Naive thymus-derived CD8-positive, alpha-beta T cell (primary cell): ENCODE measurements around the gene SSH3. TPM values are rescaled to one million over a fixed set of nuclear protein-coding genes. Genes with fewer than 3 reads are reported as not detected.

Experiments
- ATAC-seq, 2 donors: fragments of 150-1000 bp; cut with Tn5 transposase in 1 of 2; sonication (Bioruptor Pico), chemical (Tn5 transposase) in 1 of 2; 1 replicate in 1 of 2; 2 replicates in 1 of 2; pipeline ENCODE4 v1.10.0; 2021; ENCODE audit warnings: mild to moderate bottlenecking in 2 of 2, moderate library complexity in 2 of 2
- POLR2A ChIA-PET: fragments of 350-600 bp; sonication (Branson Sonifier 250); formaldehyde crosslinking; loops from one replicate; lab custom pipeline; 2021; ENCODE audit warnings: antibody characterized with exemption; lab: Charles Lee
- DNase-seq, 10 donors: peaks; one replicate each; pipeline versions ENCODE4 v3.0.0 to v3.0.0-alpha.2; 2020 to 2022
- H3K27ac Mint-ChIP-seq, 10 donors: one replicate each; pipeline ENCODE4 v1.8.0; 2020 to 2022; ENCODE audit warnings: mild to moderate bottlenecking in 10 of 10, mixed read lengths in 10 of 10, moderate library complexity in 4 of 10, inconsistent platforms in 1 of 10
- H3K27me3 Mint-ChIP-seq, 5 donors: one replicate each; pipeline ENCODE4 v1.8.0; 2021 to 2022; ENCODE audit warnings: mixed read lengths in 5 of 5
- H3K36me3 Mint-ChIP-seq, 3 donors: one replicate each; pipeline ENCODE4 v1.8.0; 2020 to 2022; ENCODE audit warnings: mixed read lengths in 3 of 3, mild to moderate bottlenecking in 2 of 3, inconsistent platforms in 1 of 3
- H3K4me1 Mint-ChIP-seq, 4 donors: one replicate each; pipeline ENCODE4 v1.8.0; 2021 to 2022; ENCODE audit warnings: mixed read lengths in 4 of 4
- H3K4me3 Mint-ChIP-seq, 10 donors: one replicate each; pipeline ENCODE4 v1.8.0; 2020 to 2022; ENCODE audit warnings: mild to moderate bottlenecking in 10 of 10, mixed read lengths in 10 of 10, moderate library complexity in 6 of 10, inconsistent platforms in 1 of 10
- H3K9me3 Mint-ChIP-seq, 9 donors: one replicate each; pipeline ENCODE4 v1.8.0; 2020 to 2022; ENCODE audit warnings: mixed read lengths in 9 of 9, mild to moderate bottlenecking in 3 of 9, inconsistent platforms in 1 of 9, moderate library complexity in 1 of 9
- polyA plus RNA-seq, 3 donors: library from polyadenylated mRNA; unstranded; fragments of 300-500 nt; fragmentation: Illumina TruSeq; gene quantifications; one replicate each; pipeline ENCODE4 v1.2.3, GENCODE V29; 2021
- total RNA-seq, 8 experiments: library from RNA in 2 of 8; stranded (reverse) in 2 of 8; gene quantifications; one replicate each; pipeline ENCODE4 v1.2.3 and lab custom pipeline; 2021 to 2026

The SSH3 gene
- total and polyA plus RNA-seq, 5 experiments from 2014 or later: 1.7 to 25.3 (median 4.5) TPM

DNA sequence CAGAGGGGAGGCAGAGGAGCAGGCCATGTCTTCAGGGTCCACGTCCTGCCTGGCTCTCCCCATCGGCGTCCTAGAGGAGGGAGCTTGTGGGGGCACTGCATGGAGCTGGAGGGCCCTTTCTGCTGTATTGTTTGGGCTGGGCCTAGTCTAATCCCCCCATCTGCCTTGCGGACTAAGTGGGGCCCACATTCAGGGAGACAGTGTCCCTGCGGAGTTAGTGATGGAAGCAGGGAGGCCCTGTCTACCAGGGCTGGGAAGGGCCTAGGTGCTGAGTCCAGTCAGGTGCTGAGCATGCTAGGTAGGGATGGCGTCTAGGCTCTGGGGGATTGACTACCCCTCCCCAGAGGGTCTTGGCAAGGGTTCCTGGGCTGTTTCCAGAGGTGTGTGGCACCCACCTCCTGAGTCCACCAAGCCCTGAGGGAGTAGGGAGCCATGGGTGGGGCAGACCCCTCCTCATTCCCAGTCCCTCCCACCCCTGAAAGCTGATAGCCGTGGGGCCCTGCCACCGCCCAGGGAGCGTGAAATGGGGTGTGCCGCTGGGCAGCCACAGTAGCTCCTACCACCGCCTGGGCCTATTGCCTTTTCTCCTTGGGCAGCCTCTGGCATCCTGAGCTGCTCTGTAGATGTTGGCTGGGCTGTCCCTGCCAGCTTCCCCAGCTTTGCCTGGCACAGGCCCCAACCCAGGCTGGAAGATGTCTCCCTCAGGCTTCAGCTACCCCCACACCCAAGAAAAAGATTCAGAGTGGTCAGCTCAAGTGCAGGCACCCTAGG, 51.9 kb downstream of the SSH3 start:
- no peak for ATAC-seq
- DNase-seq: no peak
- Mint-ChIP-seq H3K36me3 (no peaks in the 10 kb centered on the region), H3K4me1 (peaks cover 11 to 74% (median 42%) of the 10 kb centered on the region in 4 donors), H3K4me3 (peak overlapping the region in 1 of 10 donors; percentile 24), H3K9me3 (no peaks in the 10 kb centered on the region), H3K27ac (peak overlapping the region in 6 of 10 donors; percentile 50 to 99 (median 99)), H3K27me3 (no peaks in the 10 kb centered on the region)
- POLR2A ChIA-PET: interaction anchor here (1.0 to 19.8 kb wide), 9 partner anchors 11 to 129 kb away, joined by 3 to 493 read pairs (median 32); partner anchors contain the start of genes AIP, CLCF1, PPP1CA and PTPRCAP

DNA sequence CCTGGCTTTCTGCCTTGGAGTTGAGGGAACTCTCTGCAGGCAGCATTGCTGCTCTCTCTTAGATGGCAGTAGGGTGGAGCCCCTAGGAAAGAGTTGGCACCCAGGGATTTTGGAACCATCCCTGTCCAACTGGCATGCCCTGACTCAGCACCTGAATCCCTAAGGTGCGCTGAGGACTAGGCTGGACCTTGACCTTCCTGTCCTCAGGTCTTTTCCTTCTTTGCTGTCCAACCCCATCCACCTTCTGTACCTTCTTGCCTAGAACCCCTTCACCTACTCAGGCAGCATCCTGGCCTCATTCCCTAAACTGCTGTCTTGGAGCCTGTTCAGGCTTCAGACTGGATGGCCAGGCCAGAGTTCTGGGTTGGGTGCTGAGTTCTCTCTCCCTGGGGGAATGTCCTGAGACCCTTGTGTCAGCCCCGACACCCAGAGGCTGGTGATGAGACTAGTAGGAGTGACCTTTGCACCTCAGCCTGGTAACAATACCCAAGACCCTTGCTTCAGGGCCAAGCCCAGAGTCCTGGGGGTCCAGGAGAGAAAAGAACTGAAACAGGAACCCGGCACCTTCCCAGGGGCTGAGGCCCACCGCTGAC, 52.6 kb downstream of the SSH3 start:
- Mint-ChIP-seq H3K27ac (peak overlapping the region in 1 of 10 donors; percentile 79), H3K4me3 (peak overlapping the region in 1 of 10 donors; percentile 28), H3K9me3 (no peaks in the 10 kb centered on the region), H3K36me3 (no peaks in the 10 kb centered on the region), H3K27me3 (no peaks in the 10 kb centered on the region), H3K4me1 (peaks cover 11 to 71% (median 39%) of the 10 kb centered on the region in 4 donors)
- ATAC-seq (no peak), DNase-seq (no peak)
- POLR2A ChIA-PET: interaction anchor here (1.2 to 19.8 kb wide), 6 partner anchors 11 to 112 kb away, joined by 3 to 493 read pairs (median 6); partner anchors contain the start of genes CLCF1, PPP1CA, RAD9A and TBC1D10C

GRCh38 chr11:67356387-67356863, 53.1 kb downstream of the SSH3 start:
- ATAC-seq (no peak), DNase-seq (no peak)
- peak overlapping the region in 6 of 10 donors; percentile 58 to 88 (median 80) for H3K27ac Mint-ChIP-seq
- no peaks in the 10 kb centered on the region for H3K27me3 Mint-ChIP-seq
- H3K36me3 Mint-ChIP-seq: no peaks in the 10 kb centered on the region
- H3K4me1 Mint-ChIP-seq: peaks cover 11 to 67% (median 33%) of the 10 kb centered on the region in 4 donors
- no peaks in the 10 kb centered on the region for H3K9me3 Mint-ChIP-seq
- peak overlapping the region in 4 of 10 donors; percentile 12 to 56 (median 33) for H3K4me3 Mint-ChIP-seq
- POLR2A ChIA-PET: interaction anchor here (1.0 to 19.8 kb wide), 6 partner anchors 12 to 88 kb away, joined by 3 to 493 read pairs (median 7); partner anchors contain the start of genes ANKRD13D, CLCF1, PPP1CA and RAD9A

DNA sequence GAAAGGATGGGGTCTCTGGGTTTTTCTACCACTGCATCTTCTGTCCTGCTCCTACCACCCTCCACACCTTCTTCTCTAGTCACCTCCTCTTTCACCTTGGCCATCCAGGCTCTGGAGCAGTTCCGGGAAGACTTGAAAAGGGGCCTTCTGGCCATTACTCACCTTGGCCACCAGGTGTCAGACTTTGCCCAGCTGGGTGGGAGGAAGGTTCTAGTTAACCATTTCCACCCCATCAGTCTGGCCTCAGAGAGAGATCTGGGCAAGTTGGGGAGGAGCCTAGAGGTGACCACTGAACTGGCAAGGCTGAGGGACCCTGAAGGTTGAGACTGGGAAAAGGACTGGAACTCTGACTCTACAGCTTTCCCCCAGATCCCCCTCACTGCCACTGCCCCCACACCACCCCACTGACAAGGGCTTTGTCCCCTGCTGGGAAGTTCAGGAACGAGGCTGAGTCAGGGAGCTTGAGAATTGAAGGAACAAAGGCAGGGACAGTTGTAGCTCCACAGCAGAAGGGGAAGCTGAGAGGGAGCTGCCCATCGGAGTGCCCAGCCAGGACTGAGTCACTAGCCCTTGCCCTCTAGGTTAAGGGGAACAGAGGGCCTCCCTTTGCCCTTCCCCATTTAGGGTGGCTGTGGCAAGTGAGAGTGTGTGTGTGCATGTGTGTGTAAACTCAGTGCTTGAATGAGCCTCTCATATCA, 53.7 kb downstream of the SSH3 start:
- no peaks in the 10 kb centered on the region for H3K36me3 Mint-ChIP-seq
- POLR2A ChIA-PET: interaction anchor here (1.0 to 19.8 kb wide), 6 partner anchors 10 to 89 kb away, joined by 3 to 493 read pairs (median 4); partner anchors contain the start of genes ANKRD13D, CLCF1, PPP1CA and RAD9A
- no peaks in the 10 kb centered on the region for H3K27me3 Mint-ChIP-seq
- H3K27ac Mint-ChIP-seq: peak overlapping the region in 9 of 10 donors; percentile 1 to 88 (median 79)
- H3K9me3 Mint-ChIP-seq: no peaks in the 10 kb centered on the region
- H3K4me1 Mint-ChIP-seq: peaks cover 14 to 64% (median 29%) of the 10 kb centered on the region in 4 donors
- H3K4me3 Mint-ChIP-seq: peak overlapping the region in 5 of 10 donors; percentile 12 to 56 (median 23)
- DNase-seq (peak; percentile 49 to 84 (median 68)), ATAC-seq (no peak)

DNA sequence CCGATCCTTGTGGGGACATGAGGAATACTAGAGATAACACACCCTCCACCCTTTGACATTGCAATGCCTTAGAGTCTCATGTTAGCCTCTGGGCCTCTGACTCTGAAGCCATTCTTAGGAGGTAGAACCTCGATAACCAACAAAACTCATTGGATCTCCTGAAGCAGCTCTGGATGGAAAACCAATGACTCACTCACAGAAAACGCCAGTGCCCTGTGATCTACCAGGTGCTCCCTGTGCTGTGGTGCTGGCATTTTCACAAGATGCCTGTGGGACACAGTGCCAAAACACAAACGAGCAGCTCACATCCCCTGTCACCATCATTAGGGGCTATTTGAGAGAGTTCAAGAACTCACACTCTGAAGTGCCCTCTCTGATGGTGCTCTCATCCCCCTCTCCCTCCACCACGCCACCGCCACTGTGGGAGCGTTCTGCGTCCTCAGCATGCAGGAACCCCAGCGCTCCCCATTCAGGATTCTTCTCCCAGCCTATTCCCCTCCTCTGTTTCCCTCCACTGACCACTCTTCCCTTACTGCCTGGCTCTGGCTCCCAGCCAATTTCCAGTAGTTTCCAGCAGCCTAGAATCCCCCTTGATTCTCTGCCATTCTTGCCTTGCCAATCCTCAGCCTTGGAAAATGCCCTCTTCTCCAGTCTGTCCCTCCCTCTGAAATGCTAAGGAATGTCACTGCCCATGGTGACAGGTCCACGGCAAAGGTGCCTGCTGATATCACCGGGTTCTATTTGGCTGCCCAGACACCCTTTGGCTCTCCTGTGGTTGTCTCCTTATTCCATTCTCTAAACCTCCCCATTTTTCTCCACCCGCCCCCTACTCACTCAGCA, 54.7 kb downstream of the SSH3 start:
- no peak for ATAC-seq
- H3K9me3 Mint-ChIP-seq: no peaks in the 10 kb centered on the region
- POLR2A ChIA-PET: interaction anchor here (0.6 to 19.8 kb wide), 5 partner anchors 9 to 101 kb away, joined by 3 to 493 read pairs (median 4); partner anchors contain the start of genes CLCF1, RAD9A and TBC1D10C
- no peak for DNase-seq
- H3K4me3 Mint-ChIP-seq: peak overlapping the region in 1 of 10 donors; percentile 4
- H3K27me3 Mint-ChIP-seq: no peaks in the 10 kb centered on the region
- no peaks in the 10 kb centered on the region for H3K36me3 Mint-ChIP-seq
- H3K27ac Mint-ChIP-seq: peak overlapping the region in 2 of 10 donors; percentile 51 to 53
- peaks cover 14 to 67% (median 26%) of the 10 kb centered on the region in 4 donors for H3K4me1 Mint-ChIP-seq

Other genes with a start within 250 kb of the SSH3 start
- under 1 TPM in 1 of 2 experiments, not detected in 1; 0.99 TPM for gene RHOD, start 246.7 kb upstream of the SSH3 start, total RNA-seq
- gene RHOD, start 246.7 kb upstream of the SSH3 start, polyA plus RNA-seq: under 1 TPM in 2 of 3 donors, not detected in 1; 0.17 to 0.48 TPM
- gene KDM2A, start 184.3 kb upstream of the SSH3 start, total RNA-seq: 100 to 1,000 TPM; 280 TPM
- gene KDM2A, start 184.3 kb upstream of the SSH3 start, polyA plus RNA-seq: 10 to 100 TPM in 1 of 3 donors, 1 to 10 TPM in 2; 8.0 to 12.9 (median 9.9) TPM
- gene GRK2, start 37.1 kb upstream of the SSH3 start, total RNA-seq: 100 to 1,000 TPM; 345 to 354 TPM
- 10 to 100 TPM; 16.8 to 70.7 (median 31.1) TPM for gene GRK2, start 37.1 kb upstream of the SSH3 start, polyA plus RNA-seq
- gene ANKRD13D, start 14.2 kb upstream of the SSH3 start, total RNA-seq: 100 to 1,000 TPM; 189 to 206 TPM
- 10 to 100 TPM in 2 of 3 donors, 1 to 10 TPM in 1; 6.0 to 18.3 (median 10.1) TPM for gene ANKRD13D, start 14.2 kb upstream of the SSH3 start, polyA plus RNA-seq
- 100 to 1,000 TPM; 102 to 110 TPM for gene POLD4, start 50.0 kb downstream of the SSH3 start, total RNA-seq
- gene POLD4, start 50.0 kb downstream of the SSH3 start, polyA plus RNA-seq: 100 to 1,000 TPM in 2 of 3 donors, 10 to 100 TPM in 1; 87.7 to 105 (median 102) TPM
- 1 to 10 TPM; 1.1 to 1.5 TPM for gene CLCF1, start 70.1 kb downstream of the SSH3 start, total RNA-seq
- under 1 TPM in 1 of 3 donors, not detected in 2; 0.58 TPM for gene CLCF1, start 70.1 kb downstream of the SSH3 start, polyA plus RNA-seq
- gene RAD9A, start 88.5 kb downstream of the SSH3 start, total RNA-seq: 10 to 100 TPM; 47.3 to 58.1 TPM
- gene RAD9A, start 88.5 kb downstream of the SSH3 start, polyA plus RNA-seq: 1 to 10 TPM; 6.5 to 9.4 (median 6.6) TPM
- 100 to 1,000 TPM; 141 to 146 TPM for gene PPP1CA, start 98.3 kb downstream of the SSH3 start, total RNA-seq
- 100 to 1,000 TPM; 357 to 518 (median 403) TPM for gene PPP1CA, start 98.3 kb downstream of the SSH3 start, polyA plus RNA-seq
- gene TBC1D10C, start 100.6 kb downstream of the SSH3 start, total RNA-seq: 100 to 1,000 TPM; 403 to 419 TPM
- gene TBC1D10C, start 100.6 kb downstream of the SSH3 start, polyA plus RNA-seq: 100 to 1,000 TPM; 231 to 307 (median 251) TPM
- 10 to 100 TPM; 18.5 to 21.2 TPM for gene CARNS1, start 112.1 kb downstream of the SSH3 start, total RNA-seq
- 1 to 10 TPM; 2.2 to 3.7 (median 2.3) TPM for gene CARNS1, start 112.1 kb downstream of the SSH3 start, polyA plus RNA-seq
- 10 to 100 TPM; 80.9 to 82.8 TPM for gene RPS6KB2, start 125.0 kb downstream of the SSH3 start, total RNA-seq
- gene RPS6KB2, start 125.0 kb downstream of the SSH3 start, polyA plus RNA-seq: 10 to 100 TPM; 41.9 to 45.9 (median 43.2) TPM
- 100 to 1,000 TPM; 212 to 215 TPM for gene PTPRCAP, start 134.2 kb downstream of the SSH3 start, total RNA-seq
- 100 to 1,000 TPM; 647 to 717 (median 686) TPM for gene PTPRCAP, start 134.2 kb downstream of the SSH3 start, polyA plus RNA-seq
- 10 to 100 TPM; 21.2 to 22.3 TPM for gene CORO1B, start 139.9 kb downstream of the SSH3 start, total RNA-seq
- 10 to 100 TPM in 1 of 3 donors, 1 to 10 TPM in 2; 9.2 to 12.6 (median 9.8) TPM for gene CORO1B, start 139.9 kb downstream of the SSH3 start, polyA plus RNA-seq
- gene GPR152, start 149.2 kb downstream of the SSH3 start, total RNA-seq: not detected
- gene GPR152, start 149.2 kb downstream of the SSH3 start, polyA plus RNA-seq: 1 to 10 TPM in 1 of 3 donors, under 1 TPM in 2; 0.20 to 1.2 (median 0.86) TPM
- gene CABP4, start 151.8 kb downstream of the SSH3 start, total RNA-seq: 1 to 10 TPM; 2.9 to 3.7 TPM
- under 1 TPM; 0.58 to 0.96 (median 0.62) TPM for gene CABP4, start 151.8 kb downstream of the SSH3 start, polyA plus RNA-seq
- 100 to 1,000 TPM; 105 to 111 TPM for gene TMEM134, start 165.7 kb downstream of the SSH3 start, total RNA-seq
- 100 to 1,000 TPM; 128 to 148 (median 144) TPM for gene TMEM134, start 165.7 kb downstream of the SSH3 start, polyA plus RNA-seq
- 100 to 1,000 TPM; 136 to 141 TPM for gene AIP, start 179.5 kb downstream of the SSH3 start, total RNA-seq
- 100 to 1,000 TPM; 146 to 169 (median 146) TPM for gene AIP, start 179.5 kb downstream of the SSH3 start, polyA plus RNA-seq
- 100 to 1,000 TPM; 118 to 120 TPM for gene PITPNM1, start 201.8 kb downstream of the SSH3 start, total RNA-seq
- 10 to 100 TPM; 13.8 to 36.5 (median 15.9) TPM for gene PITPNM1, start 201.8 kb downstream of the SSH3 start, polyA plus RNA-seq
- gene CDK2AP2, start 204.6 kb downstream of the SSH3 start, total RNA-seq: 10 to 100 TPM; 41.8 to 46.4 TPM
- gene CDK2AP2, start 204.6 kb downstream of the SSH3 start, polyA plus RNA-seq: 10 to 100 TPM; 75.9 to 96.8 (median 79.5) TPM
- gene CABP2, start 219.9 kb downstream of the SSH3 start, total RNA-seq: not detected
- gene CABP2, start 219.9 kb downstream of the SSH3 start, polyA plus RNA-seq: not detected